KG1 (cell line): ENCODE data around the gene COX18.
A peak's percentile ranks its signal among the peaks of the same experiment; 100 is the strongest.

Source experiments
- DNase-seq: peaks from one replicate; lab custom pipeline; 2025; lab: John Stamatoyannopoulos, UW

The COX18 gene

DNA sequence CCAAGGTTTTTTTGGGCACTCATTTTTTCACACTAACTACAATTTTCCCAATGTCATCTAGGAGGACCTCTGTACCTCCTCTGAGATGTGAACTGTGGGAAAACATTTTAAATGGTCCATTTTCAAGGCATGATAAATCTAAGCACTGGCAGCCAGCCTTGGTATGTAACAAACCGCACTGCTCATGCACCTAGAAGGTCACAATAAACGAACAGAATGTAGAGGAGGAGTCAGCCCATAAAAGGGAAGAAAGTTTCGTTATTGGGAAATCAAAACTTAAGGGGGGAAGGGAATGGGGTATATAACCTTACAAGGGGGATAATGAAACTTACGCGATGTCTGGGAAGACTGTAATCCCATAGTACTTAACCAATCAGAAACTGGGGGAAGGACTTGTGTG lies 16.4 kb downstream of the COX18 start:
- no peak for DNase-seq

DNA sequence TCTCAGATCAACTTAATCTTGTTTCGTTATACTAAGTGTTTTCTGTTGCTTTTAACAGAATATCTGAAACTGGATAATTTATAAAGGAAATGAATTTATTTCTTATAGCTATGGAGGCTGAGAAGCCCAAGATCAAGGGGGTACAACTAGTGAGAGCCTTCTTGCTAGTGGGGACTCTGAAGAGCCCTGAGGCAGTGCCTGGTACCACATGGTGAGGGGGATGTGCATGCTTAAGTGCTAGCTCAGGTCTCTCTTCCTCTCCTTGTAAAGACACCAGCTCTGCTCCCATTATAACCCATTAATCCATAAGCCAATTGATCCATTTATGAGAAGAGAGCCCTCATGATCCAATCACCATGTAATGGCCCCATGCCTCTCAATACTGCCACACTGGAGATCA lies 17.9 kb downstream of the COX18 start:
- DNase-seq = no peak

DNA sequence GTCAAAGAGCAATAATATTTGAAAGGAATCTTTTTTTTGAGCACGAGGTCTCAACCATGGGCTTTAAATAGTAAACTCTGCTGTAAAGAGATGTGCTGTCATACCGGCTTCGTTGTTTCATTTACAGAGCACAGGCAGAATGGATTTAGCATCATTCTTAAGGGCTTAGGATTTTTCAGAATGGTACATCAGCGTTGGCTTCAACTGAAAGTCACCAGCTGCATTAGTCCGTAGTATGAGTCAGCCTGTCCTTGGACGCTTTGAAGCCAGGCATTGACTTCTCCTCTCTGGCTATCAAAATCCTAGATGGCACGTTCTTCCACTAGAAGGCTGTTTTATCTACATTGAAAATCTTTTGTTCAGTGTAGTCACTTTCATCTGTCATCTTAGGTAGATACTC lies 23.6 kb downstream of the COX18 start:
- DNase-seq = no peak

DNA sequence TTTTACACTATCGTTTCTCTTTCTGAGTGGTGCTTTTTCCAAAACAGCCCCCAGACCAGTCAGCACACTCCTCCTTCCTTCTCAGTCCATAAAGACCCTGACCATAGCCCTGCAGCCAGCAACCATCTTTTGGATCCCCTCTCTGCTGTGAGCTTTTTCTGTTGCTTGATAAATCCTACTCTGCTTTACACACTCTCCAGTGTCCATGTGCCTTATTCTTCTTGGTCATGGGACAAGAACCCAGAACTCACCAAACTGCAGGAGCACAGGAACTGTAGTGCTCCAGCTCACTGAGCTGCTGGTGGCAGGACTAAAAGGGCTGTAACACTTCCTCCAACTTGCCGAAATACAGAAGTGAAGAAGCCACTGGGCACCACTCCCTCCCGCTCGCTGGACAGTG lies 32.5 kb downstream of the COX18 start:
- DNase-seq = no peak

DNA sequence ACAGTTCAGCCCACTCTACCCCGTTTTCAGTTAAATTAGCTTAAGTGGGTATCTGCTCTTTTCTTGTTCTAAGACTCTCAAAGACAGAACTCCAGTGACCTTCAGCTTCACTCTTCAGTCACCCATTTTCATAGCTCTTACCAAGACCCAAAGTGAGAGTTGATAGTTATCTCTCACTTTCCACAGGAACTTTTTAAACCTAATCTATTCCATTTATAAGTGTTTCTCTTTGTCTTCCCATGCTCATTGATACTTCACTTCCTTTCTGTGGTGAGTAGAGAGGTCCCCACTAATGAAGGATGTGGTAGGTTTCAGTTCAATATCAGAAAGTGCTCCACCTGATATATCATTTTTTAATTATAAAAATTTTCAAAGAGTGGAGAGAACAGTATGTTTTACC lies 33.4 kb downstream of the COX18 start:
- no peak for DNase-seq

DNA sequence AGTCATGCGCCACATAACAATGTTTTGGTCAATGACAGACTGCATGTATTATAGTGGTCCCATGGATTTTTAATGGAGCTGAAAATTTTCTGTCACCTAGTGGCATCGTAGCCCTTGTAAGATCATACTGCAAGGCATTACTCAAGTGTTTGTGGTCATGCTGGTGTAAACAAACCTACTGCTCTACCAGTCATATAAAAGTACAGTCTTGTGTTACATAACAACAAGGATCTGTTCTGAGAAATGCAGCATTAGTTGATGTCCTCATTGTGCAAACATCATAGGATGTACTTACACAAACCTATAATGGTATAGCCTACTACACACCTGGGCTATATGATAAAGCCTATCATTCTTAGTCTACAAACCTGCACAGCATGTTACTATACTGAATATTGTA lies 34.6 kb downstream of the COX18 start:
- DNase-seq = no peak

DNA sequence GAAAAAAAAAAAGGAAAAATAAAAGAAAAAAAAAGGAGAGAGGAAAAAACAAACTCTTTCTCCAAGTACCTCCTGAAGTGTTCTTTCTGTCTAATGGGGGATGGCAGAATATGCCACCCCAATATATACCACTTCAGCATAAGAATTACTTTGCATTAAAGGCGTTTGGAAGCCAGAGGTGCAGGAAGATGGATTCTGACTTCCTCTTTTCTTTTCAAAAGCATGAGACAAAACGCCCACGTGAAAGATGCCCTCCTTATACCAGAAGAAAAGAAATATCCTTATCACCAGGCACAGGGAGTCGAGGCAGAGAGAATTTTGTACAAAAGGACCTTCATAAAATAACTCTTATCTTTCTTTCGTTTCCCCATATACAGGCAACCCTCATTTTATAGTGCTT lies 40.9 kb downstream of the COX18 start:
- no peak for DNase-seq

DNA sequence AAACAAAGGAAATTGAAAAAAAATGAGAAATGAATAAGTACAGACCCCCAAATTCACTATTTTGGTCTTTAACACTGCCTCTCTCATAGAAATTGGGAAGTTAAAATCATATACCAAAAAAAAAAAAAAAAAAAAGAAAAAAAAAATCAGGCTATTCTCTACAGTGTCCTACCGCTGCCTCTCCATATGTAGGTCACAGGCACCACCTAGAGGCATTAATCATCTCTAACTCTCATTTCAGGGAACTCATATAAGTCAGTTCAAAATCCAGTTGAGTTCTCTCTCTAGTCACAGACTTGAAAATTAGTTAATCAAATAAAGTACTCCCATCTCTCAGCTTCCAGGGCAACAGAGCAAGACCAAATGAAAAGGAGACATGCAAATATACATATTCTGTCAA lies 47.9 kb downstream of the COX18 start:
- DNase-seq = no peak

DNA sequence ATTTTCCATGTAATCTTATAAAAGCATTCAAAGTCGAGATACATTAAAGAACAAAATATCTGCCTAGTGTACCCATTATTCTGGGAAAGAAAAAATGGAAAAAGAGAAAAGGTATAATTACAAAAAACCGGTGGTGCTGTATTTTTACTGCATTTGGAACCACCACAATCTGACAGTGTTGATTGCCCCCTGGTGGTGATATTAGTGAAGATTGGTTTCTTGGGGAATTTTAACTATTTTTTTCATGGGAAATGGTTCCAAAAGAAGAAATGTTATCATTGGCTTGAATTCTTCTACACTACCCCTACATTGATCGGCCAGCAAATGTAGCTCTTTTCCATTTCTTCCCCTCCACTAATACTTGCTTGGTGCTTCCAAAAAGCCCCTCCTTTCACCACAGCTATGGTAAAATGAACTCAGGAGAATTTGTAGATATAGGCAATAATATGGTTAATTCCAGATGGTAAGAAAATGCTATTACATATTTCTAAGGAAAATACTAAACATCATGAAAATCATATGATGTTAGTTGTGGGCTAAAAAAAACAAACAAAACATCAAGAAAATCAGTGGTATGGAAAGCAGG lies 50.0 kb downstream of the COX18 start:
- peak; percentile 42 for DNase-seq

DNA sequence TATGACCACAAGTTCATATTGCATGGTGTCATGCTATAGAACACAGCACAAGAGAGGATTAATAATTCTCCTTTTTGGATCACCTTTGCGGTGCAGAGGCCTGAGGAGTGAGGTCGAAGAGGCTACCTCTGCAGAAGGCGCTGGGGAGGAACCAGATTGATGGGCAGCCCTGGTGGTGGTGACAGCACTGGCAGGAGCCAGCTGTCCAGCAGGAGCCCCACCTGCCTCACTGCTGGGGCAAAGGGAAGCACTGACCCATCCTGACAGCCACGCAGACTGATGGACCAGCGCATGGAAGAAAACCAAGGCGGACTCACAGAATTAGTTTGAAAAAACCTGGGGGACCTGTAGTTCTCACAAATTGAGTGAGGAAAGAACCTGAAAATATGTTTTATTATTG lies 50.9 kb downstream of the COX18 start:
- no peak for DNase-seq

DNA sequence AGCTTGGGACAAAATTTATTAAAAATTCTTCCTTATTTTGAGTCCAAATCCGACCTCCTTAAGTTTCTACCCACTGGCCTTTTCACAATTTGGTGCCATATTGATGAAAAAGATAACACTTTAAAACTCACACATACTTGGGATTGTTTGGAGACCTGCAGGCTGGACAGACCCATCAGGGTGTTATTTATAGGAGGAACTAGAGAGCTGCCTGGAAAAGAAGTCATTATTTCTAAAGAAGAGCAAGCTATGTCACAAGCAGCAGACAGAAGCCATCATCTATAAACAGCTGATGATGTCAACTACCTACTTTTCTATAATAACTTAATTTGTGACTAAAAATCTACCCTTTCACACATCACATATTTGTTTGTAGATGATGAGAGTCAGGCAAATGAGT lies 56.2 kb downstream of the COX18 start:
- DNase-seq = no peak

DNA sequence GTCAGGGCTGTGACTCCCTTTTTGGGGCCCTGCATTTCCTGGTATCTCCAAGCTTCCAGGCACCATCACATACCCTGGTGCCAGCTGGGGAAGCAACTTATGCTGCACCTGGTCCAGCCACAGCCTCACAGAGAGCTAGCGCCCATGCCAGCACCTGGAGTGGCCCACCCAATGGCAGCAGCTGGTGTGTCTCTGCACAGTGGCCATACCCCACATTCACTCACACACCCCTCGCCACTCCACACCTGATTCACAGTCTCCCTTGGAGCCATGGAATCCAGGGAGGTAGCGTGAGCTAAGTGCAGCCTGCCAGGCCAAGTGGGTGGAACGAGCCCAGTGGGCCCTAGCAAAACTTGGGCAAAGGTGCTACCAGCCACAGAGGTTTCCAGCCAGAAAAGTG lies 56.8 kb downstream of the COX18 start:
- DNase-seq = no peak

DNA sequence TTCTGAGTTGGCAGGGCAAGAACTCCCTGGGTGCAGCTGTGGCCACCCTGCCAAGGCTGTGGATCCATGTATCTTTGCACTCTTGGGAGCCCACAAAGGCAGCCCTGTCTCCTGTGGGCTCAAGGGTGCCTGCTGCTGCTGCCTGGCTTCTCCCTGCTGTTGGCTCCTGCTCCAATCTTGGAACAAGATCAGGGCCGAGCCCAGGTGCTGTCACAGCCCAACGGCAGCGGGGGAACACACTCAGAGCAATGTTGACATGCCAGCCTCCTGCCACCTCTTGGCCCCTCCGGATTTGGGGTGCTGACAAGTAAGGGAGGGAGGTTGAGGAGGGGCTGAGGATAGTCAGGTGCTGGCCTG lies 57.9 kb downstream of the COX18 start:
- DNase-seq = no peak

DNA sequence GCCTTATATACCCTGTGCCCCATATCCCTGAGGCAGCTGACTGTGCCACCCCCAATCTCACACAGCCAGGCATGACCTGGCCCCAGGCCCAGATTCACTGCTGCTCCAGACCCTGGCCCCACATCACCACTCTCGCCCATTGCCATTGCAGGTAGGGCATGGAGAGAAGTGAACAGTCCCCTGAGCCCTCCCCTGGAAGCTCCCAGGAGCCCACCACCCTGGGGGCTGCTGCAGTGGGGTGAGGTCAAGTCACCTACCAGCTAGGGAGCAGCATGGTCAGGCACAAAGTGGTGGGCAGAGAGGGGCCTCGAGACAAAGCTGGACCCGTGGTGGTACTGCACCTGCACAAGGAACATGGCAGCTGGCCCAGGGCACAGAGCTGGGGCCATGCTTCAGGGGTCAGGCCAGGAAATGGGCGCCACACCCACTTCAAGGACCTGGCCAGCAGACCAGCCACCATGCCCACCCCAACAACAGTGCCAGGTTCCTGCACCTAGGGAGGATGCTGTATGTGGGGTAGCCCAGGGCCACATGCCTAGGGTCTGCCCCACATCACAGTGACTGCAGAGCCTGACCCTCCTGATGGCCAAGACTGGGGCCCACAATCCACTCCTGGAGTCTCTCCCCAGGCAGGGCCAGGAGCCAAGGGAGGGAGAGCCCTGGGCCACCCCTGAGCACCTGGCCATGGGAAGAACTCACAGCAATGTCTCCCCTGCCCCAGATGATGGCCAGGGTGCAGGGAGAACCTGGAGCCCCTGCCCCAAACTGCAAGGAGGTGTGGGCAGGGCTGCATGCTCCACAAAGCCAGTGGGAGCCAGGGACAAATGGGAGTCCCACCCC lies 58.5 kb downstream of the COX18 start:
- DNase-seq = no peak

DNA sequence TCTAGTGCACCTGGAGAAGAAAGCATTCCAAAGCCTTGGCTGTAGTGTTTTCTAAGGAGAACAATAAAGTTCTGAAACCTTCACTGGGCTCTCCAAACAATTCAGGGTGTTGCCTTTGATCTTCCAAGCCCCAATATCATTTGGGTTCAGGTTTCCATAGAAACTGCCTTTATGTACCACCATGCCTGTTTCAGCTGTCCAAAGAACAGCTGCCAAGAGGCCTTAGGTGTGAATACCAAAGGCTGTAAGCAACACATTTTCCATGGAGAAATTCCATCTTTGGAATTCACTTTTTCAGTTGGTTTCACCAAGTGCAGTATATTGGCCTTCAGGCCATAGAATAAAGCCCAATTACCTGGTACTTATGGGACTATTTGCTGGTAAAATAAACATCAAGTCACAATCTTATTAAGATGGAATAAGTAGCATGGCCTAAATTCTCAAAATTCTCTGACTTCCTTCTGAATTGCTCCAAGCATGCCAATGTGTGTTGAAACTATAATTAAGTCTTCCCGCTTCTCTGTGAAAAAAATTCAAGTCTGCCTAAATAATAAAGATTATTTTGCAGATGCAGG lies 61.9 kb downstream of the COX18 start:
- no peak for DNase-seq

DNA sequence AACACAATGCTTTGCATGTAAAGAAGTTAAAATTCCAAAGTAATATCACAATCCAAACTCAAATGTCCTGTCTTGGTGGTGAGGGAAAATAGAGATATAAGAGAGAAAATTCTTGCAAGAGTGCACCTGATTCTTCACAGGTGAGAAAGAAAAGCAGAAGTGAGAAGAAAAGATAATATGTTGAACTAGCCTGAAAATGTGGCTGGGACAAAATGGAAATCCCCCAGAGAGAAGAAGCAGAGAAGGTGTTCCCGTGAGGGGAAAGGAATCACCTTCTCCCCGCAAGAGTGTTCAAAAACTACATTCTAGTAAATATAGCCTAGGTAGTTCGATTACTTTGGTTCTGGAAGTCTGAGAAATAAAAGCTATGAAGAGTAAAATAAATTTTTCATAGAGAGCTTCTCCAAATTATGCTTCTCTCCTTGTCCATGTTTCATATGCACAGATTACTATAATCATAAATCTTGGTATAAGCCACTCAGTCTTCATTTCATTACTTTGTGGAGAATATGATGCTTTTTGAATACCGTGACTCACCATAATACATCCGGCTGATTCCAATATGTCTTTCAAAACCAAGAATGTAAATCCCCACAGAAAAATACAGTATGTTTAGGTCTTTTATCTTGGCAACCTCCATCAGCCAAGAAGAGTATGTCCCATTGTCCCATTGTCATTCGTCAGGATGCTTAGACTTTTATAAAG lies 63.1 kb downstream of the COX18 start:
- DNase-seq = no peak

DNA sequence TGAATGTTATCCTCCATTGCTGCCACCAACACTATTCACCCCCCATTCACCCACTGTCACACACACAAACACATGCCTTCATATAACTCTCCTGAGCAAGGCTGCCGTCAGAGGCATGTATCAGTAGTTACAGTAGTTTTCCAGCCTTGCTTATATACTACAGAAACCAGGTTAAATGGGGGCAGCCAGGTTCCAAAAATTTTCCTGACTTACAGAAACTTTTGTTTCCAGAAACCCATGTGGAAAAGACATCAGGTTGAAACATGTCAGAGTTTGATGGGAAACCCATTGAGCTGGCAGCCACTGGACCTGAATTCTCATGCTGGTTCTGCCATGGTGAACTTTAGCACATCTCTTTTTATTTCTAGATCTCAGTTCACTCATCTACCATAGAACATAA lies 64.0 kb downstream of the COX18 start:
- no peak for DNase-seq
